T-helper 2 cell treated with Interferon-gamma antibody and Interleukin-4, amounts not matched to agents 5 μg/mL and 100 μg/mL, for 36 hours (primary cell): ENCODE measurements around the gene FAM171A2.
A peak's percentile ranks its signal among the peaks of the same experiment; 100 is the strongest.

Experiments used
- DNase-seq: peaks from one replicate; pipeline ENCODE4 v3.0.0; 2021; ENCODE audit warnings: low spot score
- H3K27ac Mint-ChIP-seq: one replicate; pipeline ENCODE4 v1.8.0; 2021; ENCODE audit warnings: mild to moderate bottlenecking, mixed read lengths
- H3K27me3 Mint-ChIP-seq: one replicate; pipeline ENCODE4 v1.8.0; 2021; ENCODE audit warnings: low read depth, mixed read lengths
- H3K36me3 Mint-ChIP-seq: one replicate; pipeline ENCODE4 v1.8.0; 2021; ENCODE audit warnings: low read depth, mixed read lengths
- H3K4me1 Mint-ChIP-seq: one replicate; pipeline ENCODE4 v1.8.0; 2021; ENCODE audit warnings: low read depth, mixed read lengths
- H3K4me3 Mint-ChIP-seq: one replicate; pipeline ENCODE4 v1.8.0; 2022; ENCODE audit warnings: mild to moderate bottlenecking, moderate library complexity, mixed read lengths
- H3K9me3 Mint-ChIP-seq: one replicate; pipeline ENCODE4 v1.8.0; 2021; ENCODE audit warnings: mixed read lengths

FAM171A2 gene

GRCh38 chr17:44310188-44310587, 53.5 kb downstream of the FAM171A2 start:
- Mint-ChIP-seq H3K9me3 (no peaks in the 10 kb centered on the region), H3K27me3 (peaks cover 53% of the 10 kb centered on the region), H3K4me3 (no peak overlapping the region), H3K4me1 (peaks cover 2% of the 10 kb centered on the region), H3K27ac (no peak overlapping the region), H3K36me3 (no peaks in the 10 kb centered on the region)
- no peak for DNase-seq

- H3K36me3 Mint-ChIP-seq, result no peaks in the 10 kb centered on the region
- H3K27me3 Mint-ChIP-seq, result peaks cover 54% of the 10 kb centered on the region
These were observed 54.2 kb downstream of the FAM171A2 start for GRCh38 chr17:44309472-44309871.

GRCh38 chr17:44308865-44309264, 54.8 kb downstream of the FAM171A2 start:
- Mint-ChIP-seq H3K27ac (no peak overlapping the region), H3K36me3 (no peaks in the 10 kb centered on the region), H3K27me3 (peaks cover 50% of the 10 kb centered on the region), H3K9me3 (no peaks in the 10 kb centered on the region), H3K4me1 (peaks cover 3% of the 10 kb centered on the region), H3K4me3 (no peak overlapping the region)
- DNase-seq, result no peak

More at GRCh38 chr17:44309472-44309871, 54.2 kb downstream of the FAM171A2 start:
- Mint-ChIP-seq H3K9me3 (no peaks in the 10 kb centered on the region), H3K4me1 (peaks cover 2% of the 10 kb centered on the region), H3K4me3 (no peak overlapping the region), H3K27ac (no peak overlapping the region)
- no peak for DNase-seq

DNA sequence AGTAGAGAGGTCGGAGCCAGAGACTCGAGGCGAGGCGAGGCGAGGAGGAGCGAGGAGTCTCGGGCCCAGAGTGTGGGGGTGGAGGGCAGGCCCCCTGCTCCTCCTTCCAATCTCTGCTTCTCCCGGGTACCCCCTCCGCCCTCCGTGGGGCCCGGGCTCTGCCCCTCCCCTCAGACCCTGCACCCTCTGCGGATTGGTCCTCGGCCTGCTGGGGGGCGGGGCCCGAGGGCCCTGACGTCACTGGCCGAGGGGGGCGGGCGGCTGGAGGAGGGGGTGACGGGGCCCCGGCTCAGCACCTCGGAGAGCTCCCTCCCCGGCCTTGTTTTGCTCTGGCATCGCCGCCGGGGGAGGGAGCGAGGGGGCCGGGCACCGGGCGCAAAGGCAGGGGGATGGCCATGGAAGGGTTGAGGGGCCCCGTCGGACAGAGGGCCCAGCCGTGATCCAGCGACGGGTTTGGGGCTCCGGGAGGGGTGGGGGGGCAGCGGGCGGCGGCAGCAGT, 55.3 kb downstream of the FAM171A2 start, which contains the start of gene RUNDC3A:
RUNDC3A (plus strand) TSS at position 282 of the 499 bp plus-strand sequence. CDS start 232 bp downstream, outside the sequence.
- DNase-seq, result peak; percentile 72
- H3K27ac Mint-ChIP-seq, result no peak within 1 kb of the TSS
- H3K4me1 Mint-ChIP-seq, result peaks cover 3% of the 10 kb centered on the region
- H3K27me3 Mint-ChIP-seq, result peaks cover 45% of the 10 kb centered on the region
- H3K9me3 Mint-ChIP-seq, result no peaks in the 10 kb centered on the region
- H3K4me3 Mint-ChIP-seq, result no peak within 1 kb of the TSS
- no peaks in the 10 kb centered on the region for H3K36me3 Mint-ChIP-seq

DNA sequence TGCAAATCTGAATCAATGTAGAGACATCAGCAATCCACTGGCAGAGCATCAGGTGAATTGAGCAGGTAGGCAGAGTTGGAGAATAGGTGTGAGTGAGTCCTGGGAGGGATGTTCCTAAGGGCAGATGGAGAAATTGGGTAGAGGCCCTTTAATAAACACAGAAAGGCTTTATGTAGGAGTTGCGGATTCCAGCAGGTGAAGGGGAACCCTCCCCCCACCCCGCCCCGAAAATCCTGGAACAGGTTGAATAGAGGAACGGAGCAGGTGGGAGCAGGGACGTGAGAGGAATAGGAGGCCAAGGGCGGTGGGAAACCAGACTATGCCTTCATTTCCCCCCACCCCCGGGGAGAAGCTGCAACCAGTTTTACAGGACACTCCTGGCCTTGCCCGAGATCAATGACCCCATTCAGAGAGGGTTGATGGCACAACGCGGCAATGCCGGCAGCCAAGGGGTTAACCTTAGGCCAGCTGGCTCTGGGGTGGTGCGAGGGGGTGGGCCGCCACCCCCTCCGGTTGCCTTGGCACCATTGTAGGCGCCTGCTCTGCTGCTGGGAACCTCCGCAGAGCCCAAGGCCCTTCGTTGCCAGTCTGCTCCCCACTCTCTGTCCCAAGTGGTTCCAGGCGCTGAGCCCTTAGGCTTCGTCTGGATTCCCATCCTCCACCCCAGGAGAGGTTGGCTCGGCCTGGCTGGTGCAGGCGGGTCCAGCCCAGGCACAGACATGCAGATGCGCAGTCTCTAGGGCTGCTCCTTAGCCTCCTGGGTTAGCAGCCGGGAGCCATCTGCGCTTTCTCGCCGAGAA, 56.1 kb downstream of the FAM171A2 start:
- Mint-ChIP-seq H3K4me3 (no peak overlapping the region), H3K27me3 (peaks cover 44% of the 10 kb centered on the region), H3K27ac (no peak overlapping the region), H3K4me1 (peaks cover 3% of the 10 kb centered on the region), H3K36me3 (no peaks in the 10 kb centered on the region), H3K9me3 (no peaks in the 10 kb centered on the region)
- DNase-seq, result no peak

GRCh38 chr17:44304651-44305050, 59.0 kb downstream of the FAM171A2 start:
- no peak for DNase-seq
- H3K4me3 Mint-ChIP-seq, result no peak overlapping the region
- H3K9me3 Mint-ChIP-seq, result no peaks in the 10 kb centered on the region
- no peak overlapping the region for H3K27ac Mint-ChIP-seq
- peaks cover 34% of the 10 kb centered on the region for H3K27me3 Mint-ChIP-seq
- H3K36me3 Mint-ChIP-seq, result no peaks in the 10 kb centered on the region
- peaks cover 3% of the 10 kb centered on the region for H3K4me1 Mint-ChIP-seq
